CD4-positive, alpha-beta T cell treated with Interleukin-15 for 4 hours (primary cell): ENCODE data around the gene BCOR.

ENCODE experiments used
- DNase-seq: peaks from one replicate; pipeline ENCODE4 v3.0.0-alpha.2; 2020; ENCODE audit warnings: low spot score

The BCOR gene

GRCh38 chrX:40003428-40004245, 94.1 kb downstream of the BCOR start:
- DNase-seq = no peak

DNA sequence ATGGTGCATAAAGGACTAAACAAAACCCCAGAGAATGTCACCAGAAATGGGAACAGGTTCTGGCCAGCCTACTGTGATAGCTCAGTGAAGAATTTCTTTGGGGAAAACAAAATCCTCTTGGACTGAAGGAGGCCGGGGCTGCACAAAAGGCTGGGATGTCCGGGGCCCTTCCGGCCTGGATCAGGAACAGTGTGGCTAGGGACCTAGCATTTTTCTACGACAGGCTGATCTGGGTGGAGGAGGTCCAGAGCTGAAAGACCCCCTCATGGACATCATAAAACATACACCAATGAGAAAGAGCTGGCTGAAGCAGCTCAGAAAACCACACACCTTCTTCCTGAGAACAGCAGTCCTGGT, 94.7 kb downstream of the BCOR start:
- DNase-seq = no peak
